ENCODE data around the gene CEP57.
"Not testable (repeated sequence)": the region's sequence is repeated elsewhere in the genome, so short reads cannot be mapped to it uniquely, and the experiment has no call there.

The CEP57 gene

GRCh38 chr11:95796501-95796900, 6.2 kb downstream of the CEP57 start:
- no peak for DNase-seq (ENCODE audit: low spot score)

GRCh38 chr11:95799546-95799945, 9.2 kb downstream of the CEP57 start:
- DNase-seq (ENCODE audit: low spot score) = no peak

- no peak for DNase-seq (ENCODE audit: low spot score)
Measured at GRCh38 chr11:95800438-95800837, 10.1 kb downstream of the CEP57 start.

GRCh38 chr11:95802806-95803205, 12.5 kb downstream of the CEP57 start:
- no peak for DNase-seq (ENCODE audit: low spot score)

- no peak for DNase-seq (ENCODE audit: low spot score)
Measured at GRCh38 chr11:95803973-95804372, 13.7 kb downstream of the CEP57 start.

GRCh38 chr11:95805869-95806268, 15.6 kb downstream of the CEP57 start:
- no peak for DNase-seq (ENCODE audit: low spot score)

GRCh38 chr11:95806464-95806863, 16.2 kb downstream of the CEP57 start:
- not testable (repeated sequence) for DNase-seq (ENCODE audit: low spot score)

GRCh38 chr11:95811052-95811451, 20.8 kb downstream of the CEP57 start:
- not testable (repeated sequence) for DNase-seq (ENCODE audit: low spot score)

GRCh38 chr11:95816037-95816436, 25.7 kb downstream of the CEP57 start:
- DNase-seq (ENCODE audit: low spot score) = no peak

GRCh38 chr11:95821640-95822039, 31.3 kb downstream of the CEP57 start:
- no peak for DNase-seq (ENCODE audit: low spot score)

- no peak for DNase-seq (ENCODE audit: low spot score)
Measured at GRCh38 chr11:95827696-95828095, 37.4 kb downstream of the CEP57 start.

- DNase-seq (ENCODE audit: low spot score) = no peak
Measured at GRCh38 chr11:95829580-95830259, 39.4 kb downstream of the CEP57 start.

GRCh38 chr11:95831198-95831883, 41.0 kb downstream of the CEP57 start:
- no peak for DNase-seq (ENCODE audit: low spot score)

GRCh38 chr11:95832763-95833162, 42.5 kb downstream of the CEP57 start:
- DNase-seq (ENCODE audit: low spot score) = no peak

- no peak for DNase-seq (ENCODE audit: low spot score)
Measured at GRCh38 chr11:95833378-95833777, 43.1 kb downstream of the CEP57 start.

GRCh38 chr11:95835351-95835750, 45.1 kb downstream of the CEP57 start:
- peak; percentile 5 for DNase-seq (ENCODE audit: low spot score)

GRCh38 chr11:95835768-95836488, 45.6 kb downstream of the CEP57 start:
- peak; percentile 94 for DNase-seq (ENCODE audit: low spot score)

GRCh38 chr11:95845167-95845566, 54.9 kb downstream of the CEP57 start:
- no peak for DNase-seq (ENCODE audit: low spot score)

- peak; percentile 52 for DNase-seq (ENCODE audit: low spot score)
Measured at GRCh38 chr11:95849087-95849825, 59.0 kb downstream of the CEP57 start.

GRCh38 chr11:95850137-95850536, 59.8 kb downstream of the CEP57 start:
- no peak for DNase-seq (ENCODE audit: low spot score)

GRCh38 chr11:95853138-95853537, 62.8 kb downstream of the CEP57 start:
- DNase-seq (ENCODE audit: low spot score) = no peak

- no peak for DNase-seq (ENCODE audit: low spot score)
Measured at GRCh38 chr11:95853862-95854261, 63.6 kb downstream of the CEP57 start.
